GM12892 (cell line): ENCODE data around the gene EPHA8.

ENCODE experiments used
- DNase-seq: peaks from one replicate; pipeline ENCODE4 v3.0.0; 2011; ENCODE audit not compliant: insufficient read length
- FAIRE-seq: peaks from 2 replicates; lab custom pipeline; 2011; peaks lifted over from hg19 to GRCh38; lab: Jason Lieb, UNC
- POLR2A ChIP-seq: IDR thresholded peaks from 2 replicates; pipeline ENCODE4 v1.6.1; 2011; ENCODE audit warnings: low read depth, low read length, control low read depth
- POLR2AphosphoS5 ChIP-seq: IDR thresholded peaks from 2 replicates; pipeline ENCODE4 v1.6.1; 2011; ENCODE audit warnings: low read depth, low read length, control low read depth
- TAF1 ChIP-seq: IDR thresholded peaks from 2 replicates; pipeline ENCODE4 v1.6.1; 2011; ENCODE audit warnings: low read depth, mild to moderate bottlenecking, control low read depth, low read length, borderline replicate concordance

Gene EPHA8

DNA sequence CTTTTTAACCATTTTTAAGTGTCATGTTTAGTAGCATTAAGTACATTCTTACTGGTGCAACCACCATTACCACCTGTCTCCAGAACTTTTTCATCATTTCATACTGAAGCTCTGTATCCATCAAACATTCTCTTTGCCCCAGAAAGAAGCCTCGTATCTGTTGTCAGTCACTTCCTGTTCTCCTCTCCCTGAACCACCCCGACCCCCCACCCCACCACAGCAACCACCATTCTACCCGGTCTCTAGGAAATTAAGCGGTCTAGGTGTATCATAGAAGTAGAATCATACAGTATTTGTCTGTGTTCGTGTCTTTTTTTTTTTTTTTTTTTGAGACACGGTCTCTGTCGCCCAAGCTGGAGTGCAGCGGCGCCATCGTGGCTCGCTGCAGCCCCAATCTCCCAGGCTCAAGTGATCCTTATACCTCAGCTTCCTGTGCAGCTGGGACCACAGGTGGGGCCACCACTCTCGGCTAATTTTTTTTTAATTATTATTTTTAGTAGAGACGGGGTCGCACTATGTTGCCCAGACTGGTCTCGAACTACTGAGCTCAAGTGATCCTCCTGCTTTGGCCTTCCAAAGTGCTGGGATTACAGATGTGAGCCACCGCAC lies 23.7 kb upstream of the EPHA8 start:
- TF ChIP-seq POLR2A (no peak), POLR2AphosphoS5 (no peak), TAF1 (no peak)
- DNase-seq (no peak), FAIRE-seq (no peak)

- FAIRE-seq (no peak), DNase-seq (no peak)
- TF ChIP-seq TAF1 (no peak), POLR2A (no peak), POLR2AphosphoS5 (no peak)
Observed at GRCh38 chr1:22540337-22540736, 23.0 kb upstream of the EPHA8 start.

DNA sequence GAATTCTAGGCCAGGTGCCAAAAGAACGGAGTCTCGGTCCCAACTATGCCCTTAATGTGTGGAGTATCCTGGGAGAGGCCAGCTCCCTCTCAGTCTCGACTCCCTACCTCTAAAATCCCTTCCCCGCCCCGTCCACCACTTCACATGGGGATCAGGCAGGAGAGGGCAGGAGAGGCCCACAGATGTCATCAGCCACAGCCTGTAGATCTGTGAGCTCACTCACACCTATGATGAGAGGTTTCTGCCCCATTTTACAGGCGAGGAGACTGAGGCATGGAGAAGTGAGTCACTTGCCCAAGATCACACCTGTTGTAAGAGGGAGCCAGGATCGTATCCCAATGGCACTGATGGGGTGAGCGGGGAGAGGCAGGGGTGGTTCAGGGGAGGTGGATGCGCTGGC lies 20.4 kb upstream of the EPHA8 start:
- no peak for DNase-seq
- TF ChIP-seq POLR2A (no peak), POLR2AphosphoS5 (no peak), TAF1 (no peak)
- FAIRE-seq = no peak

DNA sequence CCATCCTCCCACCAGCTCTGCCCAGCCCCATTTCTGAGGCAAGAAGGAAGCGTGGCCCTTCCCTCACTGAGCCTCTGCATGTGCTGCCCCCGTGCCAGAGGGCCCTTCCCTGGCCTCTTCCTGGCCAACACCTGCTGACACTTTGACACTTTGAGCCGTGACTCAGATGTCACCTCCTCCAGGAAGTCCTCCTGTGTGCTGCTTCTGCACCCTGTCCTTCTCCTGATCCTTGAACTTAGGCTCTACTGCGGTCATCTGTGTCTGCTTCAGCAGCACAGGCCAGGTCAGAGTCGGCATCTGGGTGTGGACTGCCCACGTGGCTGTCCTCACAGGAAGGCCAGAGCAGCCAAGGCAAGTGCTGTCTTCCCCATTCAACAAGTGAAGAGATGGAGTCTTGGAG lies 19.6 kb upstream of the EPHA8 start:
- DNase-seq (no peak), FAIRE-seq (no peak)
- no peak for TF ChIP-seq TAF1

- no peak for TF ChIP-seq POLR2AphosphoS5
- TF ChIP-seq POLR2A = no peak
- no peak for TF ChIP-seq TAF1
- no peak for DNase-seq
- no peak for FAIRE-seq
Observed at GRCh38 chr1:22544606-22545005, 18.7 kb upstream of the EPHA8 start.

DNA sequence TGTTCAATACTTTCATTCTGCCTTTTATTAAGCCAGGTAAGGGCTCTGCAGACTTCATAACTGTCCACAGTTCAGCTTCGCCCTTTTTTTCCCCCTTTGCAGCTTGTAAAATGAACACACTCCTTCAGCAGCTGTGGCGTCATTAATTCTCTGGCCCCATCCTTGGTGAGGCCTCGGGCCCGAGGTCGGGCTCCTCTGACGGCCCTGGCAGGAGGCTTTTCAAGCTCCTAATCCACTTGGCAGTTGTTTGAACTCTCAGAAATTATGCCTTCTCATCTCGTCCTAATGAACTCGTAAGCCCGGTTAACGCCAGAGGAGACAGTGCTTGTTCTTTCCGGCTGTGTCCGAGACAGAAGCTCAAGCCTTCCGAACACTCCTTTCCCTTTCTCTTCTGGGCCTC lies 18.1 kb upstream of the EPHA8 start:
- FAIRE-seq = no peak
- TF ChIP-seq TAF1 (no peak), POLR2A (no peak), POLR2AphosphoS5 (no peak)
- no peak for DNase-seq

DNA sequence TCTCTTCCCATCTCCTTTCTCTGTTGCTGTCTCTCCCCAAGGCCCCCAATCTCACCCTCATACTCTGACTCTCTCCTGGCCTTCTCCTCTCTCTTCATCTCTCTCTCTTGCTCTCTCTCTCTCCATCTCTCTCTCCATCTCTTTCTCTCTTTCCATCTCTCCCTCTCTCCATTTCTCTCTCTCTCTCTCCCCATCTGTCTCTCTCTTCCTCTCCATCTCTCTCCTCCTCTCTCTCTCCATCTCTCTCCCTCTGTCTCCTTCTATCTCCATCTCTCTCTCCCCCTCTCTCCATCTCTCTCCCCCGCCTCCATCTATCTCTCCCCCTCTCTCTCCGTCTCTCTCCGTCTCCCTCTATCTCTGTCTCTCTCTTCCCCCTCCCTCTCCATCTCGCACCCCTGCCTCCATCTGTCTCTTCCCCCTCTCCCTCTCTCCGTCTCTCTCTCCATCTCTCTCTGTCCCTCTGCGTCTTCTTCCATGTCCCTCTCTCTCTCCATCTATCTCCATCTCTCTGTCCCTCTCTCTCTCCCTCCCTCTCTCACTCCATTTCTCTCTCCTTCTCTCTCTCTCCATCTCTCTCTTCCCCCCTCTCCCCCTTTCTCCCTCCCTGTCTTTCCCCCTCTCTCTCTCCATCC lies 16.0 kb upstream of the EPHA8 start:
- DNase-seq = no peak
- FAIRE-seq = no peak
- TF ChIP-seq POLR2AphosphoS5 (no peak), POLR2A (no peak), TAF1 (no peak)

DNA sequence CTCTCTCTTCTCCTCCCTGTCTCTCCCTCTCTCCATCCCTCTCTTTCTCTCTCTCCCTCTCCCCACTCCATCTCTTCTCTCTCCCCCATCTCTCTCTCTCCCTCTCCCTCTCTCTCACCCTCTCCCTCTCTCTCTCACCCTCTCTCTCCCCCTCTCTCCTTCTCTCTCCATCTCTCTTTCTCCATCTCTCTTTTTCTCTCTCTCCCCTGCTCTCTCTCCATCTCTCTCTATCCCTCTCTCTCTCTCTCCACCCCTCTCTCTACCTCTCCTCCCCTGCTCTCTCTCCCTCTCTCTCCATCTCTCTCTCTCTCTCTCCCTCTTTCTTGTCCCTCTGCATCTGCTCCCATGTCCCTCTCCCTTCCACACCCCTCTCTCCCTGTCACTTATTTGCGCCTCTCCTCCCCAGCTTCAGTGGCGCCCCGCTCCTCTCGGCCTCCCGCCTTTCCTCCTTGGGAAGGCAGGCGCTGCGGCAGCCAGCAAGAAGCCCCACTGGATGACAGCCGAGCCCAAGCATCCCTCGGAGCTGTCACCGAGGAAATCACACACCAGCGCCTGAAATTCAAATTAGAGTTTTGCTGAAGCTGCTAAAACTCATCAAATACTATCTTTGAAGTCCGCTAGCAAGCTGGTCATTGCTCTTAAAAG lies 15.3 kb upstream of the EPHA8 start:
- DNase-seq (no peak), FAIRE-seq (no peak)
- TF ChIP-seq TAF1 (no peak), POLR2AphosphoS5 (no peak), POLR2A (no peak)

DNA sequence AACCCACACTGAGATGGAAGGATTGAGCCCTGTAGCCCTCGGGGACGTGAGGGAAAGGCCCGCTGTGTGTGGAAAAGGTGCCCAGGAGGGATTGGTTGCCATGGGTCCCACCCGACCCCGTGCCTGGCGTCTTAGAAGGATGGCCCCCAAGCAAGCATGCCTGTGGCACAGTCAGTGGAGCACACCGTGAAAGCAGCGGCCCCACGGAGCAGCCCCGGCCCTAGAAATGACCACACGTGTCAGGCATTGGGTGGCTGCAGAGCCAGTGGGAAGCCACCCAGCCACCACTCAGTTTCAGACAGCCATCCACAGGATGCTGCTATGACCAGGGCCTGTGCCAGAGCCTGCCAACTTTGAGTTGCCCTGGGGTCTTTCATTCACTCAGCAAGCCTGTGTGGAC lies 13.3 kb upstream of the EPHA8 start:
- no peak for FAIRE-seq
- no peak for DNase-seq
- TF ChIP-seq POLR2AphosphoS5 = no peak
- no peak for TF ChIP-seq POLR2A
- no peak for TF ChIP-seq TAF1

DNA sequence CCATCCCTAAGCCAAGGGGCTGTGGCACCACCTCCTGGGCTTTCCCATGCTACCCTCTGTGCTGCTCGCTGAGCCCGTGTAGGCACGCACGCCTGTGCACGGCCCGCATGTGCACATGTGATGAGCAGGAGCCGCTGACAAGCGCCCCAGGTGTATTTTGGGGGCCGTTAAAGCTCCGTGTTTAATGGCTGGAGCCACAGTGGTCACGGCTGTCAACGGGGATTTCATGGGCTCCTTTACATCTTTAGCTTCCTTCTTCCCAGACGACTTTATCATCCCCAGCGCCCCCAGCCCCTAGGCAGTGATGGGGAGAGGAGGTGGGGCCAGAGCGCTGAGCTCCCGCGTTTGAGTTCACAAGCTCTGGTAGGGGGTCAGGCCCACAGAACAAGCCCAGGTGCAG lies 11.7 kb upstream of the EPHA8 start:
- no peak for DNase-seq
- FAIRE-seq = no peak
- TF ChIP-seq TAF1 (no peak), POLR2AphosphoS5 (no peak), POLR2A (no peak)

- FAIRE-seq = no peak
Observed at GRCh38 chr1:22552021-22552420, 11.3 kb upstream of the EPHA8 start.

DNA sequence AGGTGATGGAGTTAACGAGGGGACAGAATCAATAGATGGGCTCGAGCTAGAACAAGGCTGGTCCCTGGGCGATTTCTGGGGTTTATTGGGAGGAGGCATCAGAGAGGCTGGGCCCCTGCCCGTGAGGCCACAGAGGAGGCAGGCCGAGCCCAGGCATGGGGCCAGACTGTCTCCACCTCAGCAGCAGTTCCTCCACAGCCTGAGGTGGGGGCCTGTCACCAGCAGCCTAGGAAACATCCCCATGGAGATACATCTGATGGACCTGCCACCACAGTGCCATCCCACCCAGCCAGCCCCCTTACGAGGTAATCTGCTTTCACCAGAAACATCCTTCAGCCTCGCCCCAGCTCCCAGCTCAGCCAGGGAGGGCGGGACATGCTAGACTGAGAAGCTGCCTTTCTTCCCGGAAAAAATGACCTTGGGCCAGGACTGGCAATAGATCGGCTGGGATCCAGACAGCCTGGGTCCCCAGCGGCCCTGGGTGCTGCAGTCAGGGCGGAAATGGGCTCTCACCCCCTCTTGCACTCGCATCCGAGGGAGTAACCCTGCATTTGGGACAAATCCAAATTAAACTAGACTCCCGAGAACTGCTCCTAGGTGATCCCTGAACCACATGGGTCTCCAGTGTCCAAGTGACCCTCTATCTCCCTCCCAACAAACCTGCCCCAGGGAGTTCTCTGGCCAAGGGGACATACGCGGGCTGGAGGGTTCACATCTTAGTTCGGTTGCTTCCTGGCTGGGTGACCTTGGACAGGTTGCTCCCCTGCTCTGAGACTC lies 10.0 kb upstream of the EPHA8 start:
- no peak for TF ChIP-seq POLR2A
- TF ChIP-seq TAF1 = no peak
- TF ChIP-seq POLR2AphosphoS5 = no peak
- DNase-seq (no peak), FAIRE-seq (no peak)

More at GRCh38 chr1:22552021-22552420, 11.3 kb upstream of the EPHA8 start:
- TF ChIP-seq TAF1 (no peak), POLR2AphosphoS5 (no peak), POLR2A (no peak)
- DNase-seq = no peak
